GM18499 (cell line): ENCODE measurements around the gene TUBA1C.

Experiments used
- ATAC-seq: cut with Tn5 transposase; IDR thresholded peaks from one replicate; pipeline ENCODE4 v1.9.1; 2021; ENCODE audit warnings: moderate number of reproducible peaks; ENCODE audit not compliant: insufficient read depth, unreplicated experiment

Gene TUBA1C

GRCh38 chr12:49264873-49265792, at the start of gene TUBA1C:
TSS of gene TUBA1C (plus strand) at chr12:49265082. CDS start at chr12:49265182, 100 bp downstream.
- ATAC-seq = peak; percentile 51

DNA sequence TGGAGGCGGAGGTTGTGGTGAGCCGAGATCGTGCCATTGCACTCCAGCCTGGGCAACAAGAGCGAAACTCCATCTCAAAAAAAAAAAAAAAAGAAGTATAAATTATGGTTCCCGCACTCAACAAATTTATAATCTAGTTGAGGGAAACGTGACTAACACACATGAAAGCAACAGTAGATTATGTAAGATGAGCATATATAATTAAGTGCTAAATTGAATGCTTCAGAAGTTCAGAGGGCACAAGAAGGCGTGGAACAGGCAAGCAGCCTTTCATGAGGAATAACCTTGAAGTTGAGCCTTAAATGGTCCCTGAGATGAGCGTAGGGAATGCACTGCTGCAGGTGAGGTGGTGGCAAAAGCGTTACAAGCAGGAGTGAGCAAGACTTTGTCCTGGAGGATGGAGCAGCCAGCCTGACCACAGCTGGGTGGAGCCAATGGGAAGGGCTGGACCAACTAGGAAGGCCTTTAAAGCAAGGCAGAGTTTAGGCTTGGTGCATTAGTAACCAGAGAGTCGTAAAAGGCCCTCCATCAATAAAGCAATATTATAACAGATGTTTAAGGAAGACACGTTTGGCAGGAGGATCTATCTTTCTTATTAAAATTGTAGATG, 45.4 kb upstream of the TUBA1C start:
- ATAC-seq = no peak

DNA sequence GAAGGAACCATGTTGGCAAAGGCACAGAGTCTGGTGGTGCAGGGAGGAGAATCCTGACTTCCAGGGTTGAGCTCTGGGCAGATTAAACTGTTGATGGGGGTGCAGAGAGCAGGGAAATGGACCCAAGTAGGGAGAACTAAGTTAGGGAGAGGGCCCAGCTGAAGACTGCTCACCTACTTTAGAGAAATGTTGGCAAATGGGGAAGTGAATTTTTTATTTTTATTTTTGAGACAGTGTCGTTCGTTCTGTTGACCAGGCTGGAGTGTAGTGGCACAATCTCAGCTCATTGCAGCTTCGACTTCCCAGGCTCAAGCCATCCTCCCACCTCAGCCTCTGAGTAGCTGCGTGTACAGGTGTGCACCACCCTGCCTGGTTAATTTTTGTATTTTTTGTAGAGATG, 43.9 kb upstream of the TUBA1C start:
- no peak for ATAC-seq

GRCh38 chr12:49223122-49223521, 41.8 kb upstream of the TUBA1C start:
- no peak for ATAC-seq

DNA sequence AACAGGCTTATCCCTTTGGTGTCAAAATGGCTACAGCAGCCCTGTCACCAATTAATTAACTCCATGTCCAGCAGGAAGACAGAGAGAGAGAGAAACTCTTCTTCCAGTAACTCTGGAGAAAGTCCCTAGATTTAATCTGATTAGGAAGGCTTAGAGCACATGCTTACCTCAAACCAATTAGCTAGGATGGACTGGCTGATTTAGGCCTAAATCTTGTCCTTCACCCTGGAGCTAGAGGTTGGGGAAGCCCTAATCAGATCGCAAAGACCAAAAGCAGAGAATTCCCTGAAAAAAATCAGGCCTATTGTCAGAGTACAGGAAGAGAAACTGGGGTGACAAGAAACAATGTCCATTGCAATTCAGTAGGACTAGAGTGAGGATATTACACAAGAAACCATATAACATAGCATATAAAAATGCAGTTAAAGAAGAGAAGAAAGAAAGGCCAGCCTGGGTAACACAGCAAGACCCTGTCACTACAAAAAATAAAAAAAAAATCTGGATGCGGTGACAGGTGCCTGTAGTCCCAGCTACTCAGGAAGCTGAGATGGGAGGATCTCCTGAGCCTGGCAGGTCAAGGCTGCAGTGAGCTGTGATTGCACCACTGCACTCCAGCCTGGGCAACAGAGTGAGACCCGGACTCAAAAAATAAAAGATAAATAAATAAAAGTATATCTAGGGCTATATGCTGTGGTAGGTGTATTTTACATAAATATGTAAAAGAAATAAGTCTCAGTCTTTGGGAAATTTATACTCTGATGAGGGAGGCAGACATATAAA, 41.1 kb upstream of the TUBA1C start:
- no peak for ATAC-seq

GRCh38 chr12:49225576-49226166, 39.2 kb upstream of the TUBA1C start:
- ATAC-seq = no peak

DNA sequence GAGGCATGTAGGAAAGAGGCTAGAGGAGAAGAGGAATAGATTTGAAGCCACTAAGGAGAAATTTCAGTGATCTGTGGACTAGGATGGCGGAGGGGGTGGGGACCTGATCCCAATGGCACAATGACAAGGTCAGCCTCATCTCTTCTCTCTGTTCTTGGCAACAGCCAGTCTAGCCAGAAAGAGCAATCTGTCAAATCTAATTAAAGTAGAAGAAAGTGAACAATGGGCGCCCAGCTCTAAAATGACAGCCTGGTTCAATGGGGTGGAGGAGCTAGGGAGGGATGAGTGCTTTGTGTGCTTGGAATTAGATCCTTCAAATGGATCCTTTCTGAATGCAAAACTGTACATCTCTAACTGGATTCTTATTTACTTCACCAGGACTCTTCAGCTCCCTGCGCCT, 37.2 kb upstream of the TUBA1C start:
- no peak for ATAC-seq

- ATAC-seq = no peak
Measured at GRCh38 chr12:49228653-49229052, 36.2 kb upstream of the TUBA1C start.

GRCh38 chr12:49230176-49230804, 34.6 kb upstream of the TUBA1C start:
- ATAC-seq = no peak

- ATAC-seq = no peak
Measured at GRCh38 chr12:49230805-49231194, 34.1 kb upstream of the TUBA1C start.

DNA sequence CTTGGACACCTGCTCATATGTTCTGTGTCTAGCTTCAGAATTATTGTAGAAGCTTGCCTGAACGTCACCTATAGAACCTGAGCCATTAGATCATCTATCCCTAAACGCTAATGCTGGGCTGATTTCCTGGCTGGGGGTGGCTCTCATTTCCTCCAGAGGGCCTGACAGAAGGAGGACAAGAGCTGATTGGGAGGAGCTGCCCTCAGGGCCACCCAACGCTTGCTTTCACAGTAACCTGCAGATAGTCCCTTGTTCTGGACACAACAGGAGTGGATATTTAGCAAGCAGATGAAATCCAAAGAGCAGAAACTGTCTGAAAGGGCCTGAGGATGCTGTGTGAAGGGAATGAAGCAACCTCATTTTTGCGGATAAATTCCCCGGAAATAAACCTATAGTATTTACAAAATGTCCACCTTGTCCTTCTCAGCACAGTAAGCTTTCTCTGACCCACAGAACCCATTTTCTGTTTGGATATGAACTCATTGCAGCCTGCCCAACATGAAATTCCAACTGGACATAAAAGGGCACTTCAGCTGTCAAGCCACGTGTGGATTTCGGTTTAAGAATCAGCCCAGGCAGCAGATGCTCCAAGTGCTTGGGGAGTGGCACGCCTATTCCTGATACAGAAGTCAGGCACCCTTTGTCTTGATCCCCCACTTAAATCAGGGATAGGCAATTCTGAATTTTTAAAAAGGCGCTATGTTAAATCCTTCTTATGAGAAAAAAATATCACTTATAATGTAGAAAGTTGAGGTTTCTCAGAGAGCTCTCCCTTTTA, 32.8 kb upstream of the TUBA1C start:
- no peak for ATAC-seq

- no peak for ATAC-seq
Measured at GRCh38 chr12:49232940-49233841, 31.7 kb upstream of the TUBA1C start.

- no peak for ATAC-seq
Measured at GRCh38 chr12:49233842-49234526, 30.9 kb upstream of the TUBA1C start.

DNA sequence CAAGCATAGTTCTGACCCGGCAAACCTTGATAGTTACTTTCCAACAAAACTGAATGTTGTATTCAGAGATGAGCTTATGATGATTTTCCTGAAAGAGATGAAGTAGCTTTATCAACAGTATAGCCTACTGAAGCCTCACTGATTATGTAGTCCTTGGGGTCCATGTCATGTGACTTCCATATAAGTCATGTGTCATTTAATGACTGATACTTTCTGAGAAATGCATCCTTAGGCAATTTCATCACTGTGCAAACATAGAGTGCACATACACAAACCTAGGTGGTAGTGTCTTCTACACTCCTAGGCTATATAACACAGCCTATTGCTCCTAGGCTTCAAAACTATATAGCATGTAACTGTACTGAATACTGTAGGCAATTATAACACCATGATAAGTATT, 28.5 kb upstream of the TUBA1C start:
- no peak for ATAC-seq

- no peak for ATAC-seq
Measured at GRCh38 chr12:49243631-49244030, 21.3 kb upstream of the TUBA1C start.

DNA sequence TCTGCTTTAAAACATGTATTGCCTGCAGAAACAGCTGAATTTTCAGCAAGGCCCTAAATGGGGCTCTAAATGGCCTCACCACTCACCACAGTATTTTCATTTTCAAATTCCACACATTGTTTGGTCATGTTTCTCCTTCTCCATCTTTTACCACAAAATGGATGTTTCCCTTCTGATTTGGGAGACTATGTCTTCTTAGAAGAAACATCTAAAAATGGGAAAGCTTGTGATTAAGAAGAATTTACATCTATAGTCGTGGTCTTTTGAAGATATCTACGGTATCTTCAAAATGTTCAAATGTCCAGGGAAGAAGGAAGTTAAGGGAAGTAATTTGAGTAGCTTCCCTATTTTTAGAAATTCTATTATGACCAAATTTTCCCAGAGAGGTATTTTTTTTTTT, 20.7 kb upstream of the TUBA1C start:
- ATAC-seq = no peak

GRCh38 chr12:49251357-49251756, 13.5 kb upstream of the TUBA1C start:
- no peak for ATAC-seq
